ENCODE measurements around the gene TTC7B.
"Not testable (repeated sequence)": the region's sequence is repeated elsewhere in the genome, so short reads cannot be mapped to it uniquely, and the experiment has no call there.

Gene TTC7B

GRCh38 chr14:90539996-90540395 is 276.2 kb downstream of the TTC7B start:
- DNase-seq = no peak

DNA sequence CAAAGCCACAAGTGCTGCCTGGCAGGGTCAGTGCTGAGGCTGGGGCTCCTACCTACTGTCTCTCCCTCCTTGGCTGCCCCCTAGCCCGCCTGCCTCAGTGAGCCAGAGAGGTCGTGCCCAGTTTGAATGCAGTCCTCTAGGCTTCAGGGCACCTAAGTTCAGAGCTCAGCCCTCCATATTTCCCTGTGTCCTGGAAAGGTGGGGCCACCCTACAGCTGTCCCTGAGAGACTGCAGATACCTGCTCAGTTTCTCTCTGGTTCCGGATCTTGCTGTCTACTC is 276.8 kb downstream of the TTC7B start:
- no peak for DNase-seq

GRCh38 chr14:90538716-90539495 is 277.3 kb downstream of the TTC7B start:
- no peak for DNase-seq

DNA sequence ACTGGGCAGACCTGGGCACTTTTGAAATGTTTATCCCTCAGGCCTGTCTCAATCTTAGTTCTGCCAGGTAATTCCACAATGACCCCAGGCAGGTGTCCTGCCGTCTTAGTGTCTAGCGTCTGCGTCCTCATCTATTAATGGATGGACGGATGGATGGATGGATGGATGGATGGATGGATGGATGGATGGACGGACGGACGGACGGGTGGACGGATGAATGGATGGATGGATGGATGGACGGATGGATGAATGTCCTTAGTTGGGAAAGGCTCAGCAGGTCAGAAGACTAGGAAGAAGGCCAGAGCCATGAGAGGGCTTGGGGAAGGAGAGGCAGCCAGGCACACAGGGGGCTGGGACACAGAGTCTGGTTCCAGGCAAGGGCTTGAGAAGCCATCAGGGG is 278.1 kb downstream of the TTC7B start:
- DNase-seq = no peak

DNA sequence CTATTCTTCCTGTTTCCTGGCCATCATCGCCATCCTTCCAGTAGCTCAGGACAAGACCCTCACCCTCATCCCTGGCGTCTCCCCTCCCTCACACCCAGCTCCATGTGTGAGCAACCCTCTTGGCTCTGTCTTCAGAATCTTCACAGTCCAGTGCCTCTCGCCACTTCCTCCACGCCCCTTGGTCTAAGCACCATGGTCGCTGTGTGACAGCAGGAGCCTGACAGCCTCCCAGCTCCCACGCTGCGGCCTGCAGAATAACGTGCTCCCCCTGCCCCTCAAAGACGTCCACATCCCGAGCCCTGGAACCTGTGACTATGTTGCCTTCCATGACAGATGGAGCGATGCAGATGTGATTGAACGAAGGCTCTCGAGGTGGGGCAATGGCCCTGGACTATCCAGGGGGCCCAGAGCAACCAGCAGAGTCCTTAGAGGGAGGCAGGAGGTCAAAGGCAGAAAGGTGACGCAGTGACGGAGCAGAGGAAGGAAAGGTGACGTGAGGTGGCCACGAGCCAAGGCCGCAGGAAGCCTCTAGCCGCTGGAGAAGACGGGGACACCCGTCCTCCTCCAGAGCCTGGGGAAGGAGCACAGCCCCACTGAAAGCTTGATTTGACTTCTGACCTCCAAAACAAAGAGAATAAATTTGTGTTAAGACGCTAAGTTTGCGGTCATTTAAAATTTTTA is 279.6 kb downstream of the TTC7B start:
- DNase-seq = no peak

GRCh38 chr14:90536092-90536491 is 280.1 kb downstream of the TTC7B start:
- DNase-seq = peak; percentile 42 to 70 (median 54)

- DNase-seq = no peak
These were observed 280.6 kb downstream of the TTC7B start for GRCh38 chr14:90535556-90536090.

DNA sequence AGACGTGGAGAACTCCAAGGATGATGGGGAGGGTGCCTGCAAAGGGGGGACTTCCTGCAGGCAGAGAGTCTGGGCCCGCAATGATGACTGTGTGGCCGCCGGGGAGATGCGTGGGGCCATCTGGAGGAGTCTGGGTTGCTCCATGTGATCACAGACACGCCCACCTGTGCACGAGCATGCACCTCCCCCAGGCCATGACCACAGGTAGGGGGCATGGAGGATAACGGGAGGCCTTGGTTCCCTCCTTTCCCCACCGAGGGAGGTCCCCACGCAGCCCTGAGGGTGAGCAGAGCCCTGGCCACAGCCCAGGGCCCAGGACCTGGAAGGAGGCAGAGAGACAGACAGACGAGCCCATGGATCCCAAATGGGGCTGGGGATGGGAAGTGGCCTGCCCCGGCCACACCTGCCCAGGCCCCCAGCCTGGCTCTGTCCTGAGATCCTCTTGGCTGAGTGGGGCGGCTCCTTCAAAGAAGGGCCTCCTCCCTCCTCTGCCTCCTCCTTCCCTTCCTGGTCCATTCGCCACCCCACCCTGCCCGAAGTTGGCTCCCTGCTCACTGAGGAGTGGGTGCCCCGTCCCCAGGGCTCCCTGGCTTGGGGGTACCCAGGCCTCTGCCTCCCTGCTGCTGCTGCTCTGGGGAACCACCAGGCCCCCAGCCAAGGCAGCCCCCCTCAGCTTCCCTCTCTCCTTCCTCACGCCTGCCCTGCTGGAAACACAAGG is 281.2 kb downstream of the TTC7B start:
- DNase-seq = no peak

DNA sequence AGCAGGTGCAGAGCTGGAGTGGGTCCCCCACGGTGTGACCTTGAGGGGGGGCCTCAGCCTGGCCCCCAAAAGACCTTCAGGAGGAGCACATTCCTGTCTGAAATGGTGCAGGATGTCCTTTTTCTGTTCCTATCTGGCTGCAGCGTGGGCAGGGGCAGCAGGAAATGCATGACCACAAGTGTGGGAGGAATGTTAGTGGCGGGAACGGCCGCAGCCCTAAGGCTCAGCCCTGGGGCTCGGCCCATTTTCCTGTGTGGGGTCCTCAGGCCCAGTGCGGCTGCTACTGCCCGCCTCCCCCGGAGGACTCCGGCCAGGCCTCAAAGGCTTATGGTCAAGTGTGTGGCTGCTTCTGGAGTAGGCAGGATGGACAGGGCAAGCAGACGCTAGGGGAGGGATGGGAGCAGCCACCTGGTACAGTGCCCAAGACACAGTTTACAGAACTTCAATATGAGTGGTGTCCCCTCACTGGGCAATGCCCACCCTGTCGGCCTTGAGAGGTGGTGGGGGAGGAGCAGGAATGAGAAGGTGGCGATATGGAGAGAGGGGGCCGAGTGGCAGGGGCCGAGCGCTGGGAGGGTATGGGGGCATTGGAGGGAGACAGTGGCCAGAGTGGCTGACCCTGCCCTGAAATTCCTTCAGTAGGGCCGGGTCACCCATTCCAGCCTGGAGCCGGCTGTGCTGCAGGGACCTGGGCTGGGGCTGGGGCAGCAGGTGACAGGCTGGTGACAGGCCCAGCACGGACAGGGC is 282.0 kb downstream of the TTC7B start:
- peak; percentile 53 to 79 (median 74) for DNase-seq

GRCh38 chr14:90533591-90534021 is 282.6 kb downstream of the TTC7B start:
- DNase-seq = peak; percentile 36 to 61 (median 59)

GRCh38 chr14:90532826-90533525 is 283.3 kb downstream of the TTC7B start:
- no peak for DNase-seq

DNA sequence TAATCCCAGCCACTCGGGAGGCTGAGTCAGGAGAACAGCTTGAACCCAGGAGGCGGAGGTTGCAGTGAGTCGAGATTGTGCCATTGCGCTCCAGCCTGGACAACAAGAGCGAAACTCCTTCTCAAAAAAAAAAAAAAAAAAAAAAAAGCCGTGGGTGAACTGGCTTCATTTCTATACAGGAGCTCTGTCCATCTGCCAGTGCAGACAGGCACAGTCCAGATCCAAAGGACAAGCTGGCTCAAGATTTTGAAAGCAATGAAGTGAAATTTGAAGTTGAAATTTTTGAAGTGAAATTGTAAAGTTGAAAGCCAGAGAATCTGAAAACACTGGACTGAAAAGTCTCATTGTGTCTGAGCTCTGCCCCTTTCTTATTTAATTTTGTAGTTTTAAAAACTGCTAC is 284.7 kb downstream of the TTC7B start:
- DNase-seq = no peak

GRCh38 chr14:90530523-90530922 is 285.7 kb downstream of the TTC7B start:
- DNase-seq = no peak

- DNase-seq = no peak
These were observed 288.3 kb downstream of the TTC7B start for GRCh38 chr14:90527978-90528377.

- not testable (repeated sequence) for DNase-seq
These were observed 289.7 kb downstream of the TTC7B start for GRCh38 chr14:90526536-90526935.

- DNase-seq = not testable (repeated sequence)
These were observed 290.7 kb downstream of the TTC7B start for GRCh38 chr14:90525353-90526028.

GRCh38 chr14:90523961-90524875 is 292.0 kb downstream of the TTC7B start:
- no peak for DNase-seq

DNA sequence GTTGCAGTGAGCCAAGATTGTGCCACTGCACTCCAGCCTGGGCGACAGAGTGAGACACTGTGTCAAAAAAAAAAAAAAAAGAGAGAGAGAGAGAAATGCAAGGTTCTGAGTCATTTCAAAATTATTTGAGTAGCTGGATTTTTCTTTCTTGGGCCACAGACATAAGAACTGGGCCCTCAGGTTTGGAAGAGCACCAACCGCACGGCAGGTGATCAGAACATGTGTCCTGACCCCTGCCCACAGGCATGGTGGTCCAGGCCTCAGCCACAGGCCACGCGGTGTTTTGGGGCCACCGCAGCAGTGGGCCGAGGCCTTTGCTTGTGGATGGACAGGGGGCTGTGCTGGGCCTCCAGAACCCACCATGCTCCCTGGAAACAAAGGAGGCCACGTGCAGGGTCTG is 292.7 kb downstream of the TTC7B start:
- DNase-seq = no peak

GRCh38 chr14:90522571-90523191 is 293.5 kb downstream of the TTC7B start:
- DNase-seq = no peak
